Smooth muscle cell (in vitro differentiated cells): ENCODE measurements around the gene PAPSS2. TPM values are rescaled to one million over a fixed set of nuclear protein-coding genes. Genes with fewer than 3 reads are reported as not detected.

ENCODE experiments used
- DNase-seq: peaks from one replicate; lab custom pipeline; 2025; ENCODE audit not compliant: unreplicated experiment; lab: John Stamatoyannopoulos, UW
- H2AFZ ChIP-seq: fragments of 200-600 bp; sonication (generic); 2 replicates; pipeline ENCODE4 v1.6.0; 2016; ENCODE audit warnings: antibody characterized with exemption, low read depth, mild to moderate bottlenecking
- H3F3A ChIP-seq: fragments of 200-600 bp; sonication (generic); 2 replicates; pipeline ENCODE4 v1.6.0; 2017; ENCODE audit warnings: antibody characterized with exemption, low read depth
- H3K27ac ChIP-seq: fragments of 200-600 bp; sonication (generic); 2 replicates; pipeline ENCODE4 v1.5.1; 2016; ENCODE audit warnings: low read depth, mild to moderate bottlenecking
- H3K27me3 ChIP-seq: fragments of 200-600 bp; sonication (generic); 2 replicates; pipeline ENCODE4 v1.6.1; 2016; ENCODE audit warnings: low read depth, mild to moderate bottlenecking
- H3K36me3 ChIP-seq: fragments of 200-600 bp; sonication (generic); 2 replicates; pipeline ENCODE4 v1.5.1; 2016; ENCODE audit warnings: low read depth
- H3K4me1 ChIP-seq: fragments of 200-600 bp; sonication (generic); 2 replicates; pipeline ENCODE4 v1.5.1; 2016; ENCODE audit warnings: low read depth
- H3K4me2 ChIP-seq: fragments of 200-600 bp; sonication (generic); 2 replicates; pipeline ENCODE4 v1.6.0; 2016; ENCODE audit warnings: mild to moderate bottlenecking
- H3K4me3 ChIP-seq: fragments of 200-600 bp; sonication (generic); 2 replicates; pipeline ENCODE4 v1.5.1; 2016; ENCODE audit warnings: mild to moderate bottlenecking
- H3K79me2 ChIP-seq: fragments of 200-600 bp; sonication (generic); 2 replicates; pipeline ENCODE4 v1.6.0; 2016; ENCODE audit warnings: low read depth, mild to moderate bottlenecking
- H3K9ac ChIP-seq: fragments of 200-600 bp; sonication (generic); 2 replicates; pipeline ENCODE4 v1.6.0; 2016; ENCODE audit warnings: low read depth
- H3K9me3 ChIP-seq: fragments of 200-600 bp; sonication (generic); replicated peaks from 2 replicates; pipeline ENCODE4 v1.5.1; 2016; ENCODE audit warnings: low read depth
- H4K20me1 ChIP-seq: fragments of 200-600 bp; sonication (generic); 2 replicates; pipeline ENCODE4 v1.6.0; 2016; ENCODE audit warnings: low read depth
- CTCF ChIP-seq: fragments of 200-600 bp; sonication (generic); IDR thresholded peaks from 2 replicates; pipeline ENCODE4 v1.5.1; 2017; ENCODE audit warnings: borderline replicate concordance, mild to moderate bottlenecking, antibody characterized with exemption; ENCODE audit not compliant: insufficient read depth, poor library complexity, severe bottlenecking
- WGBS: methylation state at CpG from one replicate; pipeline ENCODE4 v1.1.7; 2016; ENCODE audit warnings: low lambda C conversion rate; 5-methylcytosine and 5-hydroxymethylcytosine counted together
- polyA plus RNA-seq: library from polyadenylated mRNA; unstranded; fragments of >200 nt; fragmentation: Nextera tagmentation; extraction: Ambion mirVana; gene quantifications from 2 replicates; pipeline ENCODE4 v1.2.1, GENCODE V29; 2016
- total RNA-seq: library from RNA; depleted of rRNA; stranded (reverse); fragments of >200 nt; gene quantifications from 2 replicates; pipeline ENCODE4 v1.2.3, GENCODE V29; 2014

PAPSS2 gene
- total and polyA plus RNA-seq, 2 experiments from 2014 or later, result 96.1 to 105 TPM

GRCh38 chr10:87664276-87664701 lies 4.6 kb downstream of the PAPSS2 start:
- H3F3A ChIP-seq, result peaks cover 12% of the 10 kb centered on the region
- H3K9me3 ChIP-seq, result no peaks in the 10 kb centered on the region
- no peak overlapping the region for H2AFZ ChIP-seq
- H3K4me3 ChIP-seq, result no peak overlapping the region
- H3K27ac ChIP-seq, result peak overlapping the region; percentile 98
- H3K27me3 ChIP-seq, result no peaks in the 10 kb centered on the region
- WGBS, result 59% methylated on average over 2 of the region's 2 CpGs
- H4K20me1 ChIP-seq, result peaks cover 42% of the 10 kb centered on the region
- H3K9ac ChIP-seq, result no peak overlapping the region
- DNase-seq, result no peak
- H3K4me2 ChIP-seq, result no peak overlapping the region
- peaks cover 9% of the 10 kb centered on the region for H3K4me1 ChIP-seq
- H3K79me2 ChIP-seq, result peaks cover 82% of the 10 kb centered on the region
- TF ChIP-seq CTCF, result no peak
- no peaks in the 10 kb centered on the region for H3K36me3 ChIP-seq

GRCh38 chr10:87667493-87667892 lies 7.8 kb downstream of the PAPSS2 start:
- H3K79me2 ChIP-seq, result peaks cover 98% of the 10 kb centered on the region
- no peaks in the 10 kb centered on the region for H3K4me1 ChIP-seq
- H3K27ac ChIP-seq, result no peak overlapping the region
- no peak for TF ChIP-seq CTCF
- H4K20me1 ChIP-seq, result peaks cover 53% of the 10 kb centered on the region
- no peak overlapping the region for H3K4me3 ChIP-seq
- H2AFZ ChIP-seq, result no peak overlapping the region
- H3K9ac ChIP-seq, result no peak overlapping the region
- H3K36me3 ChIP-seq, result no peaks in the 10 kb centered on the region
- no peaks in the 10 kb centered on the region for H3K27me3 ChIP-seq
- H3F3A ChIP-seq, result no peaks in the 10 kb centered on the region
- no peak overlapping the region for H3K4me2 ChIP-seq
- no peaks in the 10 kb centered on the region for H3K9me3 ChIP-seq
- no peak for DNase-seq
- 92% methylated on average over 2 of the region's 2 CpGs for WGBS

- Histone ChIP-seq H2AFZ (no peak overlapping the region), H3K79me2 (peaks cover 99% of the 10 kb centered on the region), H3K4me1 (no peaks in the 10 kb centered on the region), H3F3A (no peaks in the 10 kb centered on the region), H3K9me3 (no peaks in the 10 kb centered on the region), H3K4me2 (no peak overlapping the region), H3K36me3 (no peaks in the 10 kb centered on the region), H3K4me3 (no peak overlapping the region), H4K20me1 (peaks cover 57% of the 10 kb centered on the region), H3K9ac (no peak overlapping the region), H3K27me3 (no peaks in the 10 kb centered on the region), H3K27ac (peak overlapping the region; percentile 82)
- no peak for TF ChIP-seq CTCF
- DNase-seq, result no peak
- 87% methylated on average over 5 of the region's 5 CpGs for WGBS
These were observed 8.8 kb downstream of the PAPSS2 start for GRCh38 chr10:87668324-87669074.

- 100% methylated on average over 1 of the region's 1 CpG for WGBS
- Histone ChIP-seq H3K4me3 (no peak overlapping the region), H3K9ac (peak overlapping the region; percentile 37), H4K20me1 (peaks cover 57% of the 10 kb centered on the region), H3K79me2 (peaks cover 97% of the 10 kb centered on the region), H3F3A (peaks cover 2% of the 10 kb centered on the region), H3K9me3 (no peaks in the 10 kb centered on the region), H3K4me2 (peak overlapping the region; percentile 7), H3K36me3 (no peaks in the 10 kb centered on the region), H2AFZ (no peak overlapping the region), H3K4me1 (peaks cover 4% of the 10 kb centered on the region), H3K27me3 (no peaks in the 10 kb centered on the region), H3K27ac (peak overlapping the region; percentile 82)
- DNase-seq, result no peak
- no peak for TF ChIP-seq CTCF
These were observed 10.1 kb downstream of the PAPSS2 start for GRCh38 chr10:87669752-87670151.
